GM23338 (cell line): ENCODE results near the gene HMHB1. TPM values are rescaled to one million over a fixed set of nuclear protein-coding genes. Genes with fewer than 3 reads are reported as not detected.

Experiments
- ATAC-seq: fragments of 200-7000 bp; cut with Tn5 transposase; 3 replicates; pipeline ENCODE4 v1.9.1; 2020
- DNase-seq: peaks from one replicate; pipeline ENCODE4 v3.0.0-alpha.2; 2015; ENCODE audit warnings: low spot score
- H2AFZ ChIP-seq: fragments of 200-600 bp; sonication (generic); 2 replicates; pipeline ENCODE4 v1.8.0; 2016; ENCODE audit warnings: antibody characterized with exemption, mild to moderate bottlenecking, moderate library complexity
- H3F3A ChIP-seq: fragments of 200-600 bp; sonication (generic); replicated peaks from 2 replicates; pipeline ENCODE4 v1.8.0; 2017; ENCODE audit warnings: antibody characterized with exemption, mixed run types, low read depth
- H3K27ac ChIP-seq: fragments of 200-600 bp; sonication (generic); 2 replicates; pipeline ENCODE4 v1.6.1; 2016; ENCODE audit warnings: low read depth
- H3K27me3 ChIP-seq: fragments of 200-600 bp; sonication (generic); 2 replicates; pipeline ENCODE4 v1.8.0; 2016; ENCODE audit warnings: mild to moderate bottlenecking, mixed run types, moderate library complexity; ENCODE audit not compliant: insufficient read depth
- H3K36me3 ChIP-seq: fragments of 200-600 bp; sonication (generic); 2 replicates; pipeline ENCODE4 v1.8.0; 2016; ENCODE audit warnings: mild to moderate bottlenecking; ENCODE audit not compliant: insufficient read depth
- H3K4me1 ChIP-seq: fragments of 200-600 bp; sonication (generic); 2 replicates; pipeline ENCODE4 v1.8.0; 2016; ENCODE audit warnings: mild to moderate bottlenecking, moderate library complexity; ENCODE audit not compliant: insufficient read depth
- H3K4me2 ChIP-seq: fragments of 200-600 bp; sonication (generic); 2 replicates; pipeline ENCODE4 v1.7.1; 2017; ENCODE audit warnings: mixed run types
- H3K4me3 ChIP-seq: fragments of 200-600 bp; sonication (generic); 2 replicates; pipeline ENCODE4 v1.6.1; 2016; ENCODE audit warnings: mixed run types
- H3K79me2 ChIP-seq: fragments of 200-600 bp; sonication (generic); replicated peaks from 2 replicates; pipeline ENCODE4 v1.8.0; 2017; ENCODE audit warnings: mild to moderate bottlenecking; ENCODE audit not compliant: insufficient read depth
- H3K9me2 ChIP-seq: fragments of 200-600 bp; sonication (generic); 2 replicates; pipeline ENCODE4 v1.8.0; 2017; ENCODE audit not compliant: insufficient read depth
- H4K20me1 ChIP-seq: fragments of 200-600 bp; sonication (generic); replicated peaks from 2 replicates; pipeline ENCODE4 v1.8.0; 2017; ENCODE audit warnings: mild to moderate bottlenecking; ENCODE audit not compliant: insufficient read depth
- H3K27ac Mint-ChIP-seq: 2 replicates; pipeline ENCODE4 v1.8.0; 2020; ENCODE audit warnings: inconsistent platforms, mild to moderate bottlenecking, moderate library complexity, mixed read lengths
- H3K27me3 Mint-ChIP-seq: 3 replicates; pipeline ENCODE4 v1.8.0; 2022; ENCODE audit warnings: low read depth, mild to moderate bottlenecking, moderate library complexity, mixed read lengths, inconsistent platforms; ENCODE audit not compliant: insufficient read depth, poor library complexity
- H3K36me3 Mint-ChIP-seq: 3 replicates; pipeline ENCODE4 v1.8.0; 2021; ENCODE audit warnings: low read depth, mild to moderate bottlenecking, inconsistent platforms, moderate library complexity, mixed read lengths
- H3K4me1 Mint-ChIP-seq: 3 replicates; pipeline ENCODE4 v1.8.0; 2020; ENCODE audit warnings: mild to moderate bottlenecking, inconsistent platforms, mixed read lengths
- H3K4me3 Mint-ChIP-seq: 3 replicates; pipeline ENCODE4 v1.8.0; 2021; ENCODE audit warnings: moderate library complexity, mild to moderate bottlenecking, inconsistent platforms, mixed read lengths
- H3K9me3 Mint-ChIP-seq: 3 replicates; pipeline ENCODE4 v1.8.0; 2020; ENCODE audit warnings: moderate library complexity, mild to moderate bottlenecking, inconsistent platforms, mixed read lengths
- POLR2AphosphoS5 ChIP-seq: IDR thresholded peaks from 2 replicates; pipeline ENCODE4 v1.6.1; 2016; ENCODE audit warnings: antibody characterized with exemption, low read depth
- STAT1 ChIP-seq: IDR thresholded peaks from one replicate; pipeline ENCODE4 v1.6.1; 2016; ENCODE audit warnings: antibody characterized with exemption; ENCODE audit not compliant: unreplicated experiment
- ZNF114 ChIP-seq: fragments of 250-450 bp; sonication (Bioruptor Pico); IDR thresholded peaks from 2 replicates; pipeline ENCODE4 v1.5.0; 2020; ENCODE audit warnings: mild to moderate bottlenecking, moderate library complexity
- polyA plus RNA-seq: library from polyadenylated mRNA; unstranded; fragments of >200 nt; fragmentation: Nextera tagmentation; extraction: Ambion mirVana; gene quantifications from 2 replicates; pipeline ENCODE4 v1.2.1, GENCODE V29; 2016
- total RNA-seq: library from RNA; depleted of rRNA; stranded (reverse); fragments of >200 nt; shearing (Covaris generic); gene quantifications from 2 replicates; pipeline ENCODE4 v1.2.3, GENCODE V29; 2014
- TF ChIP-seq, protein P1 (sequence below), 2 experiments: fragments of 200-600 bp in 1 of 2; sonication (generic) in 1 of 2; conservative IDR thresholded peaks; 2 replicates each; pipeline versions ENCODE4 v1.5.1 to v1.6.1; 2016 to 2017; ENCODE audit warnings: antibody characterized with exemption in 2 of 2, low read depth in 2 of 2, mild to moderate bottlenecking in 2 of 2, moderate library complexity in 1 of 2
- TF ChIP-seq, protein P2 (sequence below): IDR thresholded peaks from one replicate; pipeline ENCODE4 v1.6.1; 2018; ENCODE audit warnings: antibody characterized with exemption; ENCODE audit not compliant: unreplicated experiment

The HMHB1 gene
- total and polyA plus RNA-seq, 2 experiments from 2014 or later = not detected

DNA sequence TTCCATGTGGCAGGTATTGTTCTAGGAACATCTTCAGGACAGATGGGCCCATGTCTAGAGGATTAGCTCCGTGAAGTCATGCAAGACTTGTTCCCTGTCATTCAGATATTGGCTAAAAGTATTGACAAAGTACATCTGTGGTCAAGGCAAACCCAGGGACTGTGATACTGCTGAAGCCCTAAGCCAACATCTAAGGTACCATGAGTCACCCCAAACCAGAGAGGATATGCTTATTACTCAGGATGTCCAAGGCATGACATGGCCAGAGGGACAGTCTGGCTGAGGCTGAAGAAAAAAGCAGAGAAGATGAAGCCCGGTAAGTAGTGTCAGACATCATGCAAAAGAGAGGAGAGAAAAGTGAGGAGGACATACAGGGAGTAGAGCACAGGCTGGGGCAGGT is 31.0 kb downstream of the HMHB1 start (continued):
- TF ChIP-seq, protein P1, sequence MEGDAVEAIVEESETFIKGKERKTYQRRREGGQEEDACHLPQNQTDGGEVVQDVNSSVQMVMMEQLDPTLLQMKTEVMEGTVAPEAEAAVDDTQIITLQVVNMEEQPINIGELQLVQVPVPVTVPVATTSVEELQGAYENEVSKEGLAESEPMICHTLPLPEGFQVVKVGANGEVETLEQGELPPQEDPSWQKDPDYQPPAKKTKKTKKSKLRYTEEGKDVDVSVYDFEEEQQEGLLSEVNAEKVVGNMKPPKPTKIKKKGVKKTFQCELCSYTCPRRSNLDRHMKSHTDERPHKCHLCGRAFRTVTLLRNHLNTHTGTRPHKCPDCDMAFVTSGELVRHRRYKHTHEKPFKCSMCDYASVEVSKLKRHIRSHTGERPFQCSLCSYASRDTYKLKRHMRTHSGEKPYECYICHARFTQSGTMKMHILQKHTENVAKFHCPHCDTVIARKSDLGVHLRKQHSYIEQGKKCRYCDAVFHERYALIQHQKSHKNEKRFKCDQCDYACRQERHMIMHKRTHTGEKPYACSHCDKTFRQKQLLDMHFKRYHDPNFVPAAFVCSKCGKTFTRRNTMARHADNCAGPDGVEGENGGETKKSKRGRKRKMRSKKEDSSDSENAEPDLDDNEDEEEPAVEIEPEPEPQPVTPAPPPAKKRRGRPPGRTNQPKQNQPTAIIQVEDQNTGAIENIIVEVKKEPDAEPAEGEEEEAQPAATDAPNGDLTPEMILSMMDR (conservative IDR thresholded peaks at IDR 0.05; ENCODE audit: low read depth in 2 of 2) = no peak

DNA sequence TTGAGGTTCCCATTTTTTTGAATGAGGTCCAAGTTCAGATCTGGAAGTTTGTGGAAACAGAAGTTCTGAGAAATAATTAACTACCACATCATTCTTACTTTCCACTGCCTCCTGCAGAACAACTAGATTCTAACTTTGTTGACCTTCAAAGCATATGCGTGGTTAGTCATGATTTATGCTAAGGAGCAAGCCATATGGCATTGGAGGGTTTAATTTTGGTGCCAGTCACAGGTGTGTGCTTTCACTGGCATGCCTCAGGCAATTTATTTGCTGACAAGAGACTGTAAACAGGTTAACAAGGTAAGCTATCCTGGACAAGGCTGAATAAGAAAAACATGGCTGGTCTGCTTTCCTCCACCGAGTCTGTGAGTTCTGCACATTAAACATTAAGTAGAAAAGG is 31.5 kb downstream of the HMHB1 start:
- no peaks in the 10 kb centered on the region for H3K36me3 Mint-ChIP-seq
- H3K27ac Mint-ChIP-seq = no peak overlapping the region
- TF ChIP-seq, protein P2, sequence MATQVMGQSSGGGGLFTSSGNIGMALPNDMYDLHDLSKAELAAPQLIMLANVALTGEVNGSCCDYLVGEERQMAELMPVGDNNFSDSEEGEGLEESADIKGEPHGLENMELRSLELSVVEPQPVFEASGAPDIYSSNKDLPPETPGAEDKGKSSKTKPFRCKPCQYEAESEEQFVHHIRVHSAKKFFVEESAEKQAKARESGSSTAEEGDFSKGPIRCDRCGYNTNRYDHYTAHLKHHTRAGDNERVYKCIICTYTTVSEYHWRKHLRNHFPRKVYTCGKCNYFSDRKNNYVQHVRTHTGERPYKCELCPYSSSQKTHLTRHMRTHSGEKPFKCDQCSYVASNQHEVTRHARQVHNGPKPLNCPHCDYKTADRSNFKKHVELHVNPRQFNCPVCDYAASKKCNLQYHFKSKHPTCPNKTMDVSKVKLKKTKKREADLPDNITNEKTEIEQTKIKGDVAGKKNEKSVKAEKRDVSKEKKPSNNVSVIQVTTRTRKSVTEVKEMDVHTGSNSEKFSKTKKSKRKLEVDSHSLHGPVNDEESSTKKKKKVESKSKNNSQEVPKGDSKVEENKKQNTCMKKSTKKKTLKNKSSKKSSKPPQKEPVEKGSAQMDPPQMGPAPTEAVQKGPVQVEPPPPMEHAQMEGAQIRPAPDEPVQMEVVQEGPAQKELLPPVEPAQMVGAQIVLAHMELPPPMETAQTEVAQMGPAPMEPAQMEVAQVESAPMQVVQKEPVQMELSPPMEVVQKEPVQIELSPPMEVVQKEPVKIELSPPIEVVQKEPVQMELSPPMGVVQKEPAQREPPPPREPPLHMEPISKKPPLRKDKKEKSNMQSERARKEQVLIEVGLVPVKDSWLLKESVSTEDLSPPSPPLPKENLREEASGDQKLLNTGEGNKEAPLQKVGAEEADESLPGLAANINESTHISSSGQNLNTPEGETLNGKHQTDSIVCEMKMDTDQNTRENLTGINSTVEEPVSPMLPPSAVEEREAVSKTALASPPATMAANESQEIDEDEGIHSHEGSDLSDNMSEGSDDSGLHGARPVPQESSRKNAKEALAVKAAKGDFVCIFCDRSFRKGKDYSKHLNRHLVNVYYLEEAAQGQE = no peak
- TF ChIP-seq ZNF114 = no peak
- TF ChIP-seq, protein P1 (conservative IDR thresholded peaks at IDR 0.05; ENCODE audit: low read depth in 2 of 2) = no peak
- no peak for TF ChIP-seq STAT1
- TF ChIP-seq POLR2AphosphoS5 = no peak
- no peak overlapping the region for H3K4me3 Mint-ChIP-seq
- H3K4me1 Mint-ChIP-seq = no peaks in the 10 kb centered on the region
- H3K9me3 Mint-ChIP-seq = no peaks in the 10 kb centered on the region
- Histone ChIP-seq H3K27me3 (no peaks in the 10 kb centered on the region), H3K4me3 (no peak overlapping the region), H3K36me3 (no peaks in the 10 kb centered on the region), H3F3A (no peaks in the 10 kb centered on the region), H3K9me2 (peaks cover 23% of the 10 kb centered on the region; the same call in 1 of the 2 replicates), H4K20me1 (no peaks in the 10 kb centered on the region), H3K27ac (no peak overlapping the region), H3K4me2 (no peak overlapping the region), H3K79me2 (no peaks in the 10 kb centered on the region), H3K4me1 (no peaks in the 10 kb centered on the region), H2AFZ (no peak overlapping the region)
- ATAC-seq = no peak
- DNase-seq = no peak
- no peaks in the 10 kb centered on the region for H3K27me3 Mint-ChIP-seq
